ENCODE results near the gene FAM76A.
"Not testable (repeated sequence)": the region's sequence is repeated elsewhere in the genome, so short reads cannot be mapped to it uniquely, and the experiment has no call there.

Gene FAM76A

GRCh38 chr1:27725374-27726172 lies at the start of gene FAM76A:
FAM76A (plus strand) TSS chr1:27725961; CDS start chr1:27726081, 120 bp downstream.
- TF ChIP-seq CTCF (IDR thresholded peaks at IDR 0.05; ENCODE audit: poor library complexity, severe bottlenecking) = peak; percentile 77
- peak; percentile 97 for DNase-seq (ENCODE audit: low spot score)
- H3K9me3 ChIP-seq (ENCODE audit: severe bottlenecking) = no peaks in the 10 kb centered on the region
- H3K4me3 ChIP-seq (ENCODE audit: severe bottlenecking) = peak within 1 kb of the TSS; percentile 83
- peak within 1 kb of the TSS; percentile 30 for H3K27ac ChIP-seq (ENCODE audit: poor library complexity, severe bottlenecking)
- peaks cover 8% of the 10 kb centered on the region for H3K4me1 ChIP-seq (ENCODE audit: insufficient read depth, poor library complexity, severe bottlenecking)
- peaks cover 9% of the 10 kb centered on the region for H3K36me3 ChIP-seq (ENCODE audit: low read depth)
- no peaks in the 10 kb centered on the region for H3K27me3 ChIP-seq (ENCODE audit: insufficient read depth, poor library complexity, severe bottlenecking)
- ATAC-seq (ENCODE audit: low read depth) = peak; percentile 99

DNA sequence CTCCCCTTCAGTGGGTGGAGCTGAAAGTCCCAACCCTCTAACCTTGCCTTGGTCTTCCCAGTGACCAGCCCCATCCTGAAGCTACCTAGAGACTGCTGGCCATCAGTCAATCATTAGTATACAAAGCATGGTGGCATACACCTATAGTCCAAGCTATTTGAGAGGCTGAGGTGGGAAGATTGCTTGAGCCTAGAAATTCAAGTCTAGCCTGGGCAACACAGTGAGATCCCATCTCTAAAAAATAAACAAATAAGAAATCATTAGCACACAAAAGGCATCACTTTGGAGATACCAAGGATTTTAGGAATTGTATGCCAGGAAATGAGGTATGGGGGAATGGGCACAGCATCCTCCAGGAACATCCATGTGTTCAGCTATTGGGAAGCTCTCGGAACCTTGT lies 49.4 kb upstream of the FAM76A start:
- H3K27me3 ChIP-seq (ENCODE audit: insufficient read depth, poor library complexity, severe bottlenecking) = no peaks in the 10 kb centered on the region
- H3K4me1 ChIP-seq (ENCODE audit: insufficient read depth, poor library complexity, severe bottlenecking) = peaks cover 3% of the 10 kb centered on the region
- no peak for ATAC-seq (ENCODE audit: low read depth)
- H3K4me3 ChIP-seq (ENCODE audit: severe bottlenecking) = no peak overlapping the region
- TF ChIP-seq CTCF (IDR thresholded peaks at IDR 0.05; ENCODE audit: poor library complexity, severe bottlenecking) = no peak
- H3K27ac ChIP-seq (ENCODE audit: poor library complexity, severe bottlenecking) = no peak overlapping the region
- DNase-seq (ENCODE audit: low spot score) = no peak
- H3K36me3 ChIP-seq (ENCODE audit: low read depth) = no peaks in the 10 kb centered on the region
- peaks cover 5% of the 10 kb centered on the region for H3K9me3 ChIP-seq (ENCODE audit: severe bottlenecking)

DNA sequence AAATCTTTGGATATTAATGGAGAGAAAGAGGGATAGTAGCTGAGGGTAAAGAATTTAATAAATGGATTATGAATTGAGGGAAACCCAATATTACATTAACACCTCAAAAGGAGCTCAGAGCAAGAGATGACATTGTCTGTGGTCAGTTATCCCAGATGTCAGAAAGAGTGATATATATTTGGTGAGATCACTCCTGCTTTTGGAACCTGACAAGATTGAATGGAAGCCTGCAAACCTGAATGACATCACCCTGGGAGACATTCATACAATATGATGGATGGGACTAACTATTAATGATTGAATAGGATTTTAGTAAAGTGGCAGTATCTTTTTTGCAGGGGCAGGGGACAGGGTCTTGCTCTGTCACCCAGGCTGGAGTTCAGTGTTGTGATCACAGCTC lies 47.0 kb upstream of the FAM76A start:
- ATAC-seq (ENCODE audit: low read depth) (no peak), DNase-seq (ENCODE audit: low spot score) (no peak)
- Histone ChIP-seq H3K9me3 (ENCODE audit: severe bottlenecking) (peaks cover 9% of the 10 kb centered on the region), H3K27me3 (ENCODE audit: insufficient read depth, poor library complexity, severe bottlenecking) (no peaks in the 10 kb centered on the region), H3K36me3 (ENCODE audit: low read depth) (no peaks in the 10 kb centered on the region), H3K27ac (ENCODE audit: poor library complexity, severe bottlenecking) (no peak overlapping the region), H3K4me3 (ENCODE audit: severe bottlenecking) (no peak overlapping the region), H3K4me1 (ENCODE audit: insufficient read depth, poor library complexity, severe bottlenecking) (no peaks in the 10 kb centered on the region)
- TF ChIP-seq CTCF (IDR thresholded peaks at IDR 0.05; ENCODE audit: poor library complexity, severe bottlenecking) = no peak

GRCh38 chr1:27680225-27680791 lies 45.5 kb upstream of the FAM76A start:
- not testable (repeated sequence) for ATAC-seq (ENCODE audit: low read depth); H3K9me3 ChIP-seq (ENCODE audit: severe bottlenecking); H3K36me3 ChIP-seq (ENCODE audit: low read depth); H3K4me3 ChIP-seq (ENCODE audit: severe bottlenecking); H3K27me3 ChIP-seq (ENCODE audit: insufficient read depth, poor library complexity, severe bottlenecking); DNase-seq (ENCODE audit: low spot score); H3K4me1 ChIP-seq (ENCODE audit: insufficient read depth, poor library complexity, severe bottlenecking); H3K27ac ChIP-seq (ENCODE audit: poor library complexity, severe bottlenecking)

GRCh38 chr1:27681580-27681979 lies 44.2 kb upstream of the FAM76A start:
- ATAC-seq (ENCODE audit: low read depth); H3K36me3 ChIP-seq (ENCODE audit: low read depth); H3K27me3 ChIP-seq (ENCODE audit: insufficient read depth, poor library complexity, severe bottlenecking); DNase-seq (ENCODE audit: low spot score); H3K4me3 ChIP-seq (ENCODE audit: severe bottlenecking); H3K9me3 ChIP-seq (ENCODE audit: severe bottlenecking); H3K27ac ChIP-seq (ENCODE audit: poor library complexity, severe bottlenecking); H3K4me1 ChIP-seq (ENCODE audit: insufficient read depth, poor library complexity, severe bottlenecking): not testable (repeated sequence)
